Stomach smooth muscle (tissue), 2 donors: ENCODE measurements around the gene TMPRSS4.

Experiments used
- H3K27ac ChIP-seq: one replicate; pipeline ENCODE4 v1.7.0; 2013; ENCODE audit warnings: mild to moderate bottlenecking, low read length, inconsistent platforms
- H3K27me3 ChIP-seq, 2 donors: one replicate each; pipeline ENCODE4 v1.7.0; 2013; ENCODE audit warnings: low read length in 2 of 2; ENCODE audit not compliant: insufficient read depth in 2 of 2, control insufficient read depth in 1 of 2
- H3K36me3 ChIP-seq, 2 donors: one replicate each; pipeline ENCODE4 v1.7.0; 2013; ENCODE audit warnings: low read length in 2 of 2; ENCODE audit not compliant: control insufficient read depth in 2 of 2, insufficient read depth in 2 of 2
- H3K4me1 ChIP-seq: one replicate; pipeline ENCODE4 v1.7.0; 2013; ENCODE audit warnings: low read length; ENCODE audit not compliant: control insufficient read depth, insufficient read depth
- H3K4me3 ChIP-seq, 2 donors: one replicate each; pipeline ENCODE4 v1.7.0; 2013; ENCODE audit warnings: low read length in 2 of 2
- H3K9ac ChIP-seq, 2 donors: one replicate each; pipeline ENCODE4 v1.7.0; 2013; ENCODE audit warnings: low read length in 2 of 2, mild to moderate bottlenecking in 1 of 2
- H3K9me3 ChIP-seq, 2 donors: one replicate each; pipeline ENCODE4 v1.7.0; 2013; ENCODE audit warnings: low read length in 2 of 2; ENCODE audit not compliant: control insufficient read depth in 2 of 2
- donor health status: healthy.
- donor health status: Pancreatic carcinoma.

Gene TMPRSS4

GRCh38 chr11:118161786-118162185 lies 84.9 kb downstream of the TMPRSS4 start:
- peaks cover 5% of the 10 kb centered on the region for H3K4me1 ChIP-seq
- no peak overlapping the region for H3K27ac ChIP-seq
- no peaks in the 10 kb centered on the region for H3K36me3 ChIP-seq
- H3K4me3 ChIP-seq, result no peak overlapping the region
- H3K9me3 ChIP-seq, result no peaks in the 10 kb centered on the region
- H3K27me3 ChIP-seq, result peaks cover 20 to 37% of the 10 kb centered on the region in 2 donors
- no peak overlapping the region for H3K9ac ChIP-seq

- Histone ChIP-seq H3K4me3 (no peak overlapping the region), H3K9me3 (no peaks in the 10 kb centered on the region), H3K36me3 (no peaks in the 10 kb centered on the region), H3K9ac (no peak overlapping the region), H3K4me1 (no peaks in the 10 kb centered on the region), H3K27me3 (peaks cover 12 to 29% of the 10 kb centered on the region in 2 donors), H3K27ac (no peak overlapping the region)
Observed at GRCh38 chr11:118162846-118163245, 86.0 kb downstream of the TMPRSS4 start.

GRCh38 chr11:118163494-118163893 lies 86.6 kb downstream of the TMPRSS4 start:
- peaks cover 12 to 29% of the 10 kb centered on the region in 2 donors for H3K27me3 ChIP-seq
- no peak overlapping the region for H3K9ac ChIP-seq
- H3K36me3 ChIP-seq, result no peaks in the 10 kb centered on the region
- no peaks in the 10 kb centered on the region for H3K4me1 ChIP-seq
- H3K9me3 ChIP-seq, result no peaks in the 10 kb centered on the region
- no peak overlapping the region for H3K27ac ChIP-seq
- H3K4me3 ChIP-seq, result no peak overlapping the region

- H3K27me3 ChIP-seq, result peaks cover 7 to 23% of the 10 kb centered on the region in 2 donors
- H3K36me3 ChIP-seq, result no peaks in the 10 kb centered on the region
Observed at GRCh38 chr11:118164885-118165284, 88.0 kb downstream of the TMPRSS4 start.

GRCh38 chr11:118166641-118167040 lies 89.8 kb downstream of the TMPRSS4 start:
- Histone ChIP-seq H3K4me3 (no peak overlapping the region), H3K27ac (no peak overlapping the region), H3K27me3 (peaks cover 4 to 17% of the 10 kb centered on the region in 2 donors), H3K9ac (no peak overlapping the region), H3K4me1 (peaks cover 13% of the 10 kb centered on the region), H3K9me3 (no peaks in the 10 kb centered on the region), H3K36me3 (no peaks in the 10 kb centered on the region)

More at GRCh38 chr11:118164885-118165284, 88.0 kb downstream of the TMPRSS4 start:
- Histone ChIP-seq H3K9ac (no peak overlapping the region), H3K9me3 (no peaks in the 10 kb centered on the region), H3K4me3 (no peak overlapping the region), H3K4me1 (peaks cover 4% of the 10 kb centered on the region), H3K27ac (no peak overlapping the region)

- no peak overlapping the region for H3K27ac ChIP-seq
- peaks cover 16% of the 10 kb centered on the region for H3K4me1 ChIP-seq
- no peak overlapping the region for H3K9ac ChIP-seq
- H3K4me3 ChIP-seq, result no peak overlapping the region
- peaks cover 4 to 12% of the 10 kb centered on the region in 2 donors for H3K27me3 ChIP-seq
- no peaks in the 10 kb centered on the region for H3K36me3 ChIP-seq
- H3K9me3 ChIP-seq, result no peaks in the 10 kb centered on the region
Observed at GRCh38 chr11:118167253-118167652, 90.4 kb downstream of the TMPRSS4 start.

GRCh38 chr11:118167906-118168305 lies 91.0 kb downstream of the TMPRSS4 start:
- no peak overlapping the region for H3K27ac ChIP-seq
- peaks cover 16% of the 10 kb centered on the region for H3K4me1 ChIP-seq
- H3K36me3 ChIP-seq, result no peaks in the 10 kb centered on the region
- H3K27me3 ChIP-seq, result peaks cover 4 to 10% of the 10 kb centered on the region in 2 donors
- no peak overlapping the region for H3K4me3 ChIP-seq
- H3K9ac ChIP-seq, result no peak overlapping the region
- H3K9me3 ChIP-seq, result no peaks in the 10 kb centered on the region

- H3K4me1 ChIP-seq, result peaks cover 16% of the 10 kb centered on the region
- H3K27ac ChIP-seq, result no peak overlapping the region
- H3K36me3 ChIP-seq, result no peaks in the 10 kb centered on the region
- no peak overlapping the region for H3K4me3 ChIP-seq
- H3K27me3 ChIP-seq, result peaks cover under 1 to 10% of the 10 kb centered on the region in 2 donors
- H3K9ac ChIP-seq, result no peak overlapping the region
- H3K9me3 ChIP-seq, result no peaks in the 10 kb centered on the region
Observed at GRCh38 chr11:118168316-118168715, 91.4 kb downstream of the TMPRSS4 start.

- H3K4me3 ChIP-seq, result no peak overlapping the region
- no peak overlapping the region for H3K27ac ChIP-seq
- no peaks in the 10 kb centered on the region for H3K9me3 ChIP-seq
- H3K4me1 ChIP-seq, result peaks cover 16% of the 10 kb centered on the region
- H3K9ac ChIP-seq, result no peak overlapping the region
- no peaks in the 10 kb centered on the region for H3K36me3 ChIP-seq
- peaks cover 0 to 8% of the 10 kb centered on the region in 2 donors for H3K27me3 ChIP-seq
Observed at GRCh38 chr11:118168751-118169150, 91.9 kb downstream of the TMPRSS4 start.

GRCh38 chr11:118169300-118170140 lies 92.6 kb downstream of the TMPRSS4 start:
- Histone ChIP-seq H3K9me3 (no peaks in the 10 kb centered on the region), H3K27ac (no peak overlapping the region), H3K4me1 (peaks cover 16% of the 10 kb centered on the region), H3K36me3 (no peaks in the 10 kb centered on the region), H3K4me3 (no peak overlapping the region), H3K27me3 (peaks cover 0 to 7% of the 10 kb centered on the region in 2 donors), H3K9ac (no peak overlapping the region)

- Histone ChIP-seq H3K27me3 (peaks cover 0 to 6% of the 10 kb centered on the region in 2 donors), H3K4me3 (no peak overlapping the region), H3K36me3 (no peaks in the 10 kb centered on the region), H3K9ac (no peak overlapping the region), H3K9me3 (no peaks in the 10 kb centered on the region), H3K27ac (no peak overlapping the region), H3K4me1 (peaks cover 22% of the 10 kb centered on the region)
Observed at GRCh38 chr11:118170231-118170630, 93.4 kb downstream of the TMPRSS4 start.
